ENCODE measurements around the gene DNAJC17. TPM values are rescaled to one million over a fixed set of nuclear protein-coding genes. Genes with fewer than 3 reads are reported as not detected.

Gene DNAJC17
- total RNA-seq, 2 experiments from 2014 or later: 35.8 to 35.9 TPM

DNA sequence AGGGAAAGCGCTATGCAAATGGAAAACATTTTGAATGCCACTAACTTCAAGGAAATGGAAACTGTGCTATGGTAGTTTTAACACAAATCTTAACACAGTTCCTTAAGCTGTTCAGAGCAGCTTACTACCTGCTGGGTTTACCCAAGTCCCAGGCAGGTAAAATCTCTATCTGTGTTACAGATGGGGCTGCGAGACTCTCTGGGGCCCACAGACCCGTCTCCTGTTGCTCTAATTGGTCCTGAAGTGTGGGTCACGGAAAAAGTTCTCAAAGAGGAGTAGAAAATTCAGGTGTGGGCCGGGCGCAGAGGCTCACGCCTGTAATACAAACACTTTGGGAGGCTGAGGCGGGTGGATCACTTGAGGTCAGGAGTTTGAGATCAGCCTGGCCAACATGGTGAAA, 17.3 kb downstream of the DNAJC17 start:
- peaks cover 3% of the 10 kb centered on the region for H3K36me3 Mint-ChIP-seq (ENCODE audit: low read depth)
- POLR2A ChIA-PET: no interaction called here
- H3K4me1 Mint-ChIP-seq (ENCODE audit: low read depth): peaks cover 40% of the 10 kb centered on the region
- no peak overlapping the region for H3K4me3 Mint-ChIP-seq
- no peaks in the 10 kb centered on the region for H3K27me3 Mint-ChIP-seq
- no peak overlapping the region for H3K27ac Mint-ChIP-seq
- intact Hi-C loops (cut with micrococcal nuclease): no loop called here
- H3K9me3 Mint-ChIP-seq: no peaks in the 10 kb centered on the region
- CTCF ChIA-PET: interaction anchor here (1.3 kb wide), 1 partner anchor 111 kb away, joined by 4 read pairs; no protein-coding TSS in a partner anchor
- TF ChIP-seq, protein P1, sequence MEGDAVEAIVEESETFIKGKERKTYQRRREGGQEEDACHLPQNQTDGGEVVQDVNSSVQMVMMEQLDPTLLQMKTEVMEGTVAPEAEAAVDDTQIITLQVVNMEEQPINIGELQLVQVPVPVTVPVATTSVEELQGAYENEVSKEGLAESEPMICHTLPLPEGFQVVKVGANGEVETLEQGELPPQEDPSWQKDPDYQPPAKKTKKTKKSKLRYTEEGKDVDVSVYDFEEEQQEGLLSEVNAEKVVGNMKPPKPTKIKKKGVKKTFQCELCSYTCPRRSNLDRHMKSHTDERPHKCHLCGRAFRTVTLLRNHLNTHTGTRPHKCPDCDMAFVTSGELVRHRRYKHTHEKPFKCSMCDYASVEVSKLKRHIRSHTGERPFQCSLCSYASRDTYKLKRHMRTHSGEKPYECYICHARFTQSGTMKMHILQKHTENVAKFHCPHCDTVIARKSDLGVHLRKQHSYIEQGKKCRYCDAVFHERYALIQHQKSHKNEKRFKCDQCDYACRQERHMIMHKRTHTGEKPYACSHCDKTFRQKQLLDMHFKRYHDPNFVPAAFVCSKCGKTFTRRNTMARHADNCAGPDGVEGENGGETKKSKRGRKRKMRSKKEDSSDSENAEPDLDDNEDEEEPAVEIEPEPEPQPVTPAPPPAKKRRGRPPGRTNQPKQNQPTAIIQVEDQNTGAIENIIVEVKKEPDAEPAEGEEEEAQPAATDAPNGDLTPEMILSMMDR (IDR thresholded peaks at IDR 0.05): no peak
- ATAC-seq (no peak), DNase-seq (no peak)

DNA sequence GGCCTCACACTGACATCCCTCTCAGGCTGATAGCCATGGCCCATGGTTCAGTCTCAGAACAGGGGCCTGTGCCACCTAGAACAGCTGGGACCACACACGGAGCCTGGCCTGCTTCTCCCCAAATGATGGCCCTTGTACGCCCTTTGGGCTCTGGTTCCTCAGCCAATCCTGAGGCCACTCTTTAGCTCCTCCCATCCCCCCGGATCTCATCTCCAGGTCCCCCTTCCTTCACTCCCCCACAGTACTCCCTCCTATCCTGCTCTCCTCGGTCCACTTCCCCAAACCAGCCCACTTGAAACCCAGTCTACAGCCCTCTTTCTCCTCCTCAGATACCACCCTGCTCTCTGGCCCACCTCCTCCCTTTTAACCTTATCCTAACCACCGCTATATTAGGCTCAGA, 18.2 kb downstream of the DNAJC17 start:
- H3K4me1 Mint-ChIP-seq (ENCODE audit: low read depth): peaks cover 40% of the 10 kb centered on the region
- intact Hi-C loops (cut with micrococcal nuclease): no loop called here
- no peak overlapping the region for H3K27ac Mint-ChIP-seq
- DNase-seq: no peak
- no peak for ATAC-seq
- CTCF ChIA-PET: interaction anchor here (2.6 kb wide), 1 partner anchor 55 kb away, joined by 9 read pairs; the partner anchor contains the start of gene SPINT1
- H3K9me3 Mint-ChIP-seq: no peaks in the 10 kb centered on the region
- TF ChIP-seq, protein P1 (IDR thresholded peaks at IDR 0.05): no peak
- H3K27me3 Mint-ChIP-seq: no peaks in the 10 kb centered on the region
- H3K4me3 Mint-ChIP-seq: no peak overlapping the region
- POLR2A ChIA-PET: interaction anchor here (0.6 to 1.3 kb wide), 5 partner anchors 9 to 200 kb away, joined by 3 to 4 read pairs (median 3); no protein-coding TSS in a partner anchor
- peaks cover 3% of the 10 kb centered on the region for H3K36me3 Mint-ChIP-seq (ENCODE audit: low read depth)

DNA sequence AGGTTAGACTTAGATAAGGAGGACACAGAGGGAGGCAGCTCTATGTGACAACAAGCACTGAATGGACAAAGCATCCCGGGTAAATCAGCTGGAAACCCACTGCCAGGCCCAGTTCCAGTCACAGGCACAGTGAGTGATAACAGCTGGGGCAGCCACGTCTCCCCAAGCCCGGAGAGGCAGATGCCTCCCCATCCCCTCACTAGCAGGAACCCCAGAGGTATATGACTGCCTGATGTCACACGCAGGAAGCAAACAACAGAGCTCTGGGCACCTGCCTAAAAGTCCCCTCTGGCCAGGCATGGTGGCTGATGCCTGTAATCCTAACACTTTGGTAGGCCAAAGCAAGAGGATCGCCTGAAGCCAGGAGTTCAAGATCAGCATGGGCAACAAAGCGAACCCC, 19.3 kb downstream of the DNAJC17 start:
- Mint-ChIP-seq H3K4me1 (ENCODE audit: low read depth) (peaks cover 30% of the 10 kb centered on the region), H3K4me3 (no peak overlapping the region), H3K36me3 (ENCODE audit: low read depth) (peaks cover under 1% of the 10 kb centered on the region), H3K27me3 (no peaks in the 10 kb centered on the region), H3K9me3 (no peaks in the 10 kb centered on the region), H3K27ac (peak overlapping the region; percentile 60)
- TF ChIP-seq, protein P1 (IDR thresholded peaks at IDR 0.05): no peak
- ChIA-PET POLR2A (interaction anchor here (1.0 to 1.3 kb wide), 3 partner anchors 11 to 88 kb away, joined by 3 to 4 read pairs (median 3); no protein-coding TSS in a partner anchor), CTCF (interaction anchor here (0.6 to 2.6 kb wide), 11 partner anchors 18 to 268 kb away, joined by 3 to 9 read pairs (median 4); partner anchors contain the start of genes C15orf62, SPINT1 and VPS18)
- intact Hi-C loops (cut with micrococcal nuclease): no loop called here
- no peak for DNase-seq
- ATAC-seq: peak; percentile 24

DNA sequence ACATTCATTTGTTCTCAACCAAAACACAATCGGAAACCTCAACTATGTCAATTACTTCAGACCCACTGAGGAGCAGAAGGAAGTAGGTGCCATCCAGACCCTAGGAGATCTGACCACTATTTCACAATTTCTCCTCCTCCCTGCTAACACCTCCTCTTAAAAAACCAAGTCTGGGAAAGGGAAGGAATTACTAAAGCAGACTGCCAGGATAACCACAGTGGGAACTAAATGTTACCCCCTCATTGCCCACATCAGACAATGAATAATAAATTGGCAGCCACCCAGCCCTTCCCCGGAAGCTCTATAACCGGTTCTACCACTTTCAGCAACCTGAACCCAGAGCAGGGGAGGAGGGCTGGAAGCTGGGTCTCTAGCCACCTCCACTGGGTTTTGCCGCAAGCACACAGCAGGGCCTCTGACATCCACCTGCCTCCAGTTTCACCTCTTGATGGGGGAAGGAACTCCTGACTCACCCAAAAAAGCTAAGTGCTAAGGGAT, 19.9 kb downstream of the DNAJC17 start:
- Mint-ChIP-seq H3K9me3 (no peaks in the 10 kb centered on the region), H3K27ac (peak overlapping the region; percentile 60), H3K27me3 (no peaks in the 10 kb centered on the region), H3K36me3 (ENCODE audit: low read depth) (peaks cover 2% of the 10 kb centered on the region), H3K4me3 (peak overlapping the region; percentile 28), H3K4me1 (ENCODE audit: low read depth) (peaks cover 32% of the 10 kb centered on the region)
- CTCF ChIA-PET: interaction anchor here (0.8 to 2.6 kb wide), 11 partner anchors 10 to 268 kb away, joined by 3 to 9 read pairs (median 4); partner anchors contain the start of genes C15orf62, SPINT1 and VPS18
- DNase-seq: peak; percentile 84
- POLR2A ChIA-PET: interaction anchor here (1.0 to 1.4 kb wide), 3 partner anchors 24 to 87 kb away, joined by 3 read pairs; partner anchors contain the start of gene GCHFR
- ATAC-seq: peak; percentile 86
- TF ChIP-seq, protein P1 (IDR thresholded peaks at IDR 0.05): no peak
- intact Hi-C loops (cut with micrococcal nuclease): no loop called here

DNA sequence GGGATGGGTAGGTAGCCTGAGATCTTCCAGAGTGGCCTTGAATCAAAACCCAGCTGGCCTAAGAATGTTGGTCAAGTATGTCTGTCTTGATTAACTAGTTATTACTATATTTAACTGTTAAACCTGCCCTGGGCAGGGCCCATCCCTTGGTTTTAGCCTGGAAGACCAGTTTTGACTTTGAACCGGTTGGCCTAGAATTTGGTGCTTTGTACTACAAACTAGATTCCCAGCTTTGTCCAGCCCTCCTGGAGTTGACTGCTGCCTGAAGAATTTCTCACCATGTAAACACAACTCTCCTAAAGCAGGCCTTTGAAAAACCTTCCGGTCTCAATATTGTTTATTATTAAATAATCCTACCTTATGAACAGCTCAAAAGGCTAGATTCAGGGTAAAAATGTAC, 21.5 kb downstream of the DNAJC17 start:
- intact Hi-C loops (cut with micrococcal nuclease): no loop called here
- TF ChIP-seq, protein P1 (IDR thresholded peaks at IDR 0.05): no peak
- no peak overlapping the region for H3K27ac Mint-ChIP-seq
- H3K4me3 Mint-ChIP-seq: no peak overlapping the region
- ChIA-PET CTCF (interaction anchor here (0.8 to 3.7 kb wide), 11 partner anchors 9 to 196 kb away, joined by 3 to 15 read pairs (median 4); partner anchors contain the start of gene GCHFR), POLR2A (interaction anchor here (1.0 to 1.5 kb wide), 3 partner anchors 16 to 91 kb away, joined by 3 read pairs; partner anchors contain the start of genes C15orf62 and RAD51)
- DNase-seq: no peak
- no peak for ATAC-seq
- no peaks in the 10 kb centered on the region for H3K27me3 Mint-ChIP-seq
- peaks cover 2% of the 10 kb centered on the region for H3K36me3 Mint-ChIP-seq (ENCODE audit: low read depth)
- H3K9me3 Mint-ChIP-seq: no peaks in the 10 kb centered on the region
- H3K4me1 Mint-ChIP-seq (ENCODE audit: low read depth): peaks cover 30% of the 10 kb centered on the region

Data from activated CD8-positive, alpha-beta T cell treated with anti-CD3 and anti-CD28 coated beads for 36 hours (primary cell).